Stimulated activated naive CD4-positive, alpha-beta T cell (primary cell): ENCODE measurements around the gene TPP2.

Experiments
- DNase-seq, 6 experiments: peaks; one replicate each; lab custom pipeline; 2025; lab: John Stamatoyannopoulos, UW

Gene TPP2

GRCh38 chr13:102596147-102597028 is at the start of gene TPP2:
TSS of gene TPP2 (plus strand) at chr13:102596986. CDS start at chr13:102597039, 53 bp downstream.
- DNase-seq: peak; percentile 93 to 98 (median 96)

DNA sequence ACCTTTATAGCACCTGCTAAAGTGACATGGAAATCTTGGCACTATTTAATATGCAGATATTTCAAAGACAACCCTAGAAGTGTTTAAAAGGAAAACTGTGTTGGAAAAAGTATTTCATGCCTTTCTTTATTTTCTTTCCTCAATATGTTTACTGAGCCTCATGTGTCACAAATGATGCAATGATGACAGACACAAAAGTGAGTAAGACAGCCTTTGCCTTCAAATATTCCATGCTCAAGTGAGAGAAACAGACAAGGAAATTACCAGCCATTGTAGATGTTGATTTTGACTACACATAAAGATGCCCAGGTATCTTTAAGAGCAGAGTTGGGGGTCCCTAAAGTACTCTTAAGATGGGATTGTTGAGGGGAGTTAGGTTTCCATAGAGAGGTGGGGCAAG is 48.0 kb upstream of the TPP2 start:
- no peak for DNase-seq

- DNase-seq: no peak
Measured at GRCh38 chr13:102550507-102550906, 46.3 kb upstream of the TPP2 start.

GRCh38 chr13:102555914-102556553 is 40.8 kb upstream of the TPP2 start:
- peak in 3 of 6 experiments; percentile 1 to 23 (median 21) for DNase-seq

GRCh38 chr13:102556806-102557205 is 40.0 kb upstream of the TPP2 start:
- DNase-seq: no peak

DNA sequence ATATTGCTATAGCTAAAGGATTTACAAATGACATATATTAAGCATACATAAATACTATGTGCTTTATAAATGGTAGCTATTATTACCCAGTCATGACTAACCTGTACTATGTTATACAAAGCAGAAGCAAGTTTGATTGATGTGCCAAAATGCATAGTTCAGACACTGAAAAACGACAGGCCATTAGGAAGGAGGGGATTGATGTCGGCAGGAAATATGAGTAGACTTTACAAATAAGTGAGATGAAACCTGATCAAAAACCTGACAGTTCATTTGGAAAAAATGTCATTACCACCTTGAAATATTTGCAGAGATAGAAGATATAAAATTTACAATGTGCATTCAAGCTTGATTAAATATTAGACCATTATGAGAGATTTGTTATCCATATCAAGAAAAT is 38.8 kb upstream of the TPP2 start:
- DNase-seq: no peak

- DNase-seq: no peak
Measured at GRCh38 chr13:102561933-102562332, 34.9 kb upstream of the TPP2 start.

GRCh38 chr13:102563267-102563666 is 33.5 kb upstream of the TPP2 start:
- no peak for DNase-seq

- no peak for DNase-seq
Measured at GRCh38 chr13:102564564-102564963, 32.2 kb upstream of the TPP2 start.

GRCh38 chr13:102566513-102566912 is 30.3 kb upstream of the TPP2 start:
- DNase-seq: no peak

DNA sequence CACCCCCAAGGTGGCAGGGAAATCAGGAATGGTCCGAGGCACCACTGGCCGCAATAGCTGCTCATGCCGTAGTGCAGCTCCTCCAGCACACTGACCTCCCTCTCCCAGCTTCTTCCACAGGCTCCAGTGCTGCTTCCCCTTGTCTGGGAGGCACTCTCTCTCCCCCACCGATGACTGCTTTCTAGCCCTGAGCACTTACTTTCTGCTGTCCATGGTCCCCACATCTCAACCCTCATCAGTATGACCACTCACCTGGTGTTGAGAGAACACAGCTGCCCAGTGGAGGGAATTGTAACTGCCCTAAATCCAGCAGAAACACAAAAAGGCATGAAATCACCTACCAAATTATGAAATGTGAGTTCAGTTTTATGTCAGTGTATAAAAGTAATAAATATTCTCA is 28.9 kb upstream of the TPP2 start:
- no peak for DNase-seq

DNA sequence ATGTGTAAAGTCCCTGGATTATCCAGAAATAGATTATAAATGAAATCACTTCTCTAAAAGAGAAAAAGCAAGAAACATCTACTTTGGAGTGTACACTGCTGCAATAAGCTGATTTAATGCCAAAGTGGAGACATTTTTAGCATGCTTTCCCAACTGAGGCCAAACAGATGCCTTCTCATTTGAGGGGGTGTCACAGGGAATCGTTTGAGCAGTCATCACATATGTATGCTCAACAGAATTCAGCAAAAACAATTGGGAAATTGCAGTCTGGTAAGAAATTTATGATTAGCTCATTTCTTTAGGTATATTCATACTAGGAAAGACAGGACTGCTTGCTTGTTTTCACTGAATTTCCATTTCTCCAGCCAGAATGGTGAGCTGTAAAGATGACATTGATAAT is 27.3 kb upstream of the TPP2 start:
- DNase-seq: no peak

- DNase-seq: no peak
Measured at GRCh38 chr13:102571075-102571474, 25.7 kb upstream of the TPP2 start.

- no peak for DNase-seq
Measured at GRCh38 chr13:102572323-102572722, 24.5 kb upstream of the TPP2 start.

DNA sequence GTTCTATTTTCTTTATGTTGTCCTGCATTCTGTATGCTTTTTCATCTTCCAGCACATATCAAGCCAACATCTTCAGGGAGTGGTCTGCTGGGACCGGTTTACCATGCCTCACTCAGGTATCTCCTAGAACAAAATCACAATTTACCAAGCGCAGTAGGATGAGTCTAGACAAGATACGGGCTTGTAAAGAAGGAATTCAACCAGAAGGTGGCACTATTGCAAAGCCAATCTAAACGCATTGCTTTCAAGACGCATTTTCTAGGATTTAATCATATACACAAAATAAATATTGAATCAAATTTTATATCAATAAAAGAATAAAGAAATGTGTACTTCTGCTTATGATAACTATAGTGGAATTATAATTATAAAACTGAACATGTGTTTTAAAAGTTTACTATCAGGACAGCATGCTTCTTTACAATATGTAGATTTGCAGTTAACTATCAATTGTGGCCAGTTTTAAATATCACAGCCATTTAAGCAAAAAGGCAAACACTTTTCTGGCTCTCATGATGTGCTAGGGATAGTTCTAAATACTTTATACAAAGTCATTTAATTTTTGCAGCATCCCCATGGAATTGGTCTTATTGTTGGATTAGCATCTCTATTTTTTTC is 16.1 kb upstream of the TPP2 start:
- peak in 3 of 6 experiments; percentile 34 to 74 (median 67) for DNase-seq

DNA sequence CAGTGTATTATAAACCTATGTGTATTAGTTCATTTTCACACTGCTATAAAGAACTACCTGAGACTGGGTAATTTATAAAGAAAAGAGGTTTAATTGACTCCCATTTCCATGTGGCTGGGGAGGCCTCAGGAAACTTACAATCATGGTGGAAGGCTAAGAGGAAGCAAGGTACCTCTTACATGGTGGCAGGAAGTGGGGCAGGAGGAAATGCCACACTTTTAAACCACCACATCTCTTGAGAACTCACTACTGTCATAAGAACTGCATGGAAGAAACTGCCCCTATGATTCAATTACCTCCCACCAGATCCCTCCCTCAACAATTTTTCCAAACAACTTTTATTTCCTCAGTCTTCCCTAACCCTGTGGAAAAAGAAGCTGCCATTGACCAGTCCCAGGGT is 14.5 kb upstream of the TPP2 start:
- no peak for DNase-seq

DNA sequence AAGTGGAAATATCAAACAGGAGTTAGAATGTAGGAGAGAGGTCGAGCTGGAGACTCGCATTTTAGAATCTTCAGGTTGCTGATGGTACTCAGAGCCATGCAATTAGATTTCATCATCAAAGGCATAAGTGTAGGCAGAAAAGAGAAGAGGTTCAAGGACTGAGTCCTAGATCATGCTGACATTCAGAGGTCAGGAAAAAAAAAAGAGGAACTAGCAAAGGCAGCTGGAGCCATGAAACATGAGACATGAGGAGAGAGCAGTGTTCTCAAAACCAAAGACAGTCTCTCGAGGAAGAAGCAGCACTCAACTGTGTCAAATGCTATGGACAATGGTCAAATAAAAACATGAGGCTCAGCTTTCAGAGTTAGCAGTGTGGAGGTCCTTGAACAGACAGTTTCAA is 12.4 kb upstream of the TPP2 start:
- no peak for DNase-seq

DNA sequence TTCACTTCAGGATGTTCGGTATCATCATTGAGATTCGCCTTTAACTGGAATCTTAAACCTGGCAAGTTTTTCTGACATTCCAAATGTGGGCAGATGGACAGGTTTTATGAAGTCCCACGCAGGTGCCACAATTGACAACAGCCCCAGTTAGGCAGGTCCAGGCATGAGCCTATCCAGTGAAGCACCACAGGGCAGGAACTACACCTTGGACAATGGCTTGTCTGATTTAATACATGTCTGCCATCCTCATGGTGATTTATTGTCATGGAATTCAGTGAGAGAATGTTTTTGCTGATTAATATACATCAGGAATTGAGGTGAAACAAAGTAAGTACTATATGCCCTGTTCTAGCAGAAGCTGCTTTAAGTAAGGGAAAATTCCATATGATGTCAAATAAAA is 10.2 kb upstream of the TPP2 start:
- no peak for DNase-seq

- no peak for DNase-seq
Measured at GRCh38 chr13:102587916-102588315, 8.9 kb upstream of the TPP2 start.

GRCh38 chr13:102589301-102589822 is 7.4 kb upstream of the TPP2 start:
- DNase-seq: no peak

DNA sequence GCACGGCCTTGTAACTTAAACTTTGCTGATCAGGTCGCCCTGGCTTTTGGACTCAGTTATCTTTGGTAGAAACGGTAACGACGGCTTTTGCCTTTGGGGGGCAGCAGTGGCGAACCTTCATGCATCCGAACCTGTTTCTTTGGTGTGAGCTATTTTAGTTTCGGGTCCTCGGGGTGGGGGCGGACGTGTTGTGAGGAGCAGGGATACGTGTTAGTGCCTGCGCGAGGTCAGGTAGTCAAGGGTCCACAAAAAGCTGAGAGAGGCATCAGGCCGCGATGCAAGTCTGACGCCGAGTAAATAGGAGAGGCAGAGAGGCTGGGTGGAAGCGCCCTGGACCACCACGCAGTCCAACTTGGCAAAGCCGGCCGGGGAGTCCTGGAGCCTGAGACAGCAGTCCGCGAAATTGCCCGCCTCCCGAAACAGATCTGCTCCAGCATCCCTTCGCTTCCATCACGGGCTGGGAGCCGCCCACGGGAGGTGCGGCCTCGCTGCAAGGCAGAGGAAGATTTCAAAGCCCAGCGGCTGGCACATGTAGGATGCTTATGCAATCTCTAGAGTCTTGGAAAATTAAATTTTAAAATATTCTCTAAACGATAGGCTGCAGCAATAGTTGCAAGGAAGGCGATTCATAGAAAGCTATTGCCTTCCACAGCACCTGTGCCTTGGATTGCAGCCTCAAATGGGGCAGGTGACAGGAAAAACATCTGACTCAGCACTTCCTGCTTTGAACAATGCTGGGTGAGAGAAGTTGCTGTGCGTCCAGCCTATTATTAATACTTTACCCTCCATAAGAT is 4.6 kb upstream of the TPP2 start:
- DNase-seq: peak; percentile 51 to 81 (median 69)

DNA sequence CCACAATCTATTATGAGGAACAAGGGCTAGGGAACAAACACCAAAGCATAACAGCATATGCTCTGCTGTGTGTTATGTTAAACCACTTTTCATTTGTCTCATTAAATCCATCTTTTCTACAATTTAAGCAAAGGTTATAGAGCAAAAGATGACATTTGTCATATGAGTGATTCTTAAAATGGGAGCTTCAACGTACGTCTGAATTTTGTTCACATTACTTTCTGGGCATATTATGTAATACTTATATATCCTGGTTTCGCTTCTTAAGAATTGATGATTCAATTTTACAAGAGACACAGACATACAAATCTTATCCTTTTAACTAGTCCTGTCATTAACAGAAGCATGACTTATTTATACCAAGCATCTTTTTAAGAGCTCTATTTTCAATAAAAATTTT is 3.3 kb upstream of the TPP2 start:
- no peak for DNase-seq
